HEK293 (cell line): ENCODE measurements around the gene SCN4A.

Experiments used
- SETDB1 ChIP-seq: IDR thresholded peaks from one replicate; pipeline ENCODE4 v1.6.1; 2017; ENCODE audit warnings: mild to moderate bottlenecking, low read length, moderate library complexity, mixed read lengths; ENCODE audit not compliant: insufficient read length
- ZBTB1 ChIP-seq: fragments of 450-650 bp; formaldehyde crosslinking; IDR thresholded peaks from 2 replicates; pipeline ENCODE4 v1.5.1; 2016; ENCODE audit warnings: missing biosample characterization, missing genetic modification characterization
- ZBTB11 ChIP-seq: fragments of 450-650 bp; formaldehyde crosslinking; conservative IDR thresholded peaks from 2 replicates; pipeline ENCODE4 v1.5.1; 2016; ENCODE audit warnings: low read depth, missing biosample characterization, missing genetic modification characterization
- ZNF530 ChIP-seq: fragments of 450-650 bp; formaldehyde crosslinking; IDR thresholded peaks from 2 replicates; pipeline ENCODE4 v1.5.1; 2016; ENCODE audit warnings: low read depth, missing biosample characterization, missing genetic modification characterization
- ZNF654 ChIP-seq: fragments of 450-650 bp; formaldehyde crosslinking; IDR thresholded peaks from 2 replicates; pipeline ENCODE4 v1.5.1; 2016; ENCODE audit warnings: low read depth, missing biosample characterization, missing genetic modification characterization

DNA sequence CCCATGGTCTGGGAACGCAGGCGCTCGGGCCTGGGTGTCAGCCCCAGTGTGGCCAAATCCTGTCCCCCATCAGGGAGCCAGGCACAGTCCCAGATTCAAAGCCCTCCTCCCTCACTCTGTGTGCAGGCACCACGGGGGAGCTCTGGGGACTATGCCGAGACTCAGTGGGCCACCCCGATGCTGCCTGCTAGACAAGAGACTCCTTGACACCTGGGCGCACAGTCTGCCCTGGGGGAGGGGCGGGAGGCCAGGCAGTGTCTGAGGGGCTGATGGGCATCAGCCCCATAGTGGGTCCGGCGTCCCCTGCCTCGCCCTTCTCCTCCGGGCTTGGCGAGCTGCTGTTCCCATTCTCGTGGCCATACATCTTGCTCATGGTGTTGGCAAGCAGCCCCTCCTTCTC is 32.1 kb downstream of the SCN4A start:
- TF ChIP-seq SETDB1 (no peak), ZBTB1 (tag by site-specific recombination) (no peak), ZNF654 (tag by site-specific recombination) (no peak), ZNF530 (no peak), ZBTB11 (tag by site-specific recombination) (no peak)
